Spleen (tissue), 7 donors: Measurements from ENCODE around the gene RGS6.

Source experiments
- CTCF ChIP-seq, 11 experiments: fragments of 200-600 bp in 7 of 11; fragments of 450-650 bp in 4 of 11; sonication (generic) in 4 of 11; IDR thresholded peaks in 8 of 11; conservative IDR thresholded peaks in 3 of 11; 1 replicate in 7 of 11; 2 replicates in 4 of 11; pipeline versions ENCODE4 v1.4.0 to v1.8.0; 2016 to 2021; ENCODE audit warnings: antibody characterized with exemption in 11 of 11, inconsistent platforms in 4 of 11, mild to moderate bottlenecking in 1 of 11
- POLR2A ChIP-seq, 3 donors: fragments of 450-650 bp; IDR thresholded peaks; one replicate each; pipeline ENCODE4 v1.5.1; 2017; ENCODE audit warnings: antibody characterized with exemption in 3 of 3, mild to moderate bottlenecking in 1 of 3
- POLR2AphosphoS5 ChIP-seq, 3 donors: sonication (generic); formaldehyde crosslinking; IDR thresholded peaks; one replicate each; pipeline ENCODE4 v1.5.1; 2017; ENCODE audit warnings: antibody characterized with exemption in 3 of 3
- donor health status: DM: no; HTN: no; CAD: no; lungs with moderate emphysema.
- donor health status: DM: no; HTN: no; CAD: no.
- donor health status: DM: no; HTN: no; CAD: no.

- TF ChIP-seq CTCF (IDR thresholded peaks at IDR 0.05 in 8 of 11, conservative IDR thresholded peaks at IDR 0.05 in 3 of 11) (no peak), POLR2A (IDR thresholded peaks at IDR 0.05) (no peak), POLR2AphosphoS5 (IDR thresholded peaks at IDR 0.05) (no peak)
Observed at GRCh38 chr14:72559669-72560255, 627.5 kb downstream of the RGS6 start.
